NB4 (cell line): ENCODE data around the gene DUOXA2.

Experiments used
- MYC ChIP-seq: IDR thresholded peaks from 2 replicates; pipeline ENCODE4 v1.6.1; 2011; ENCODE audit warnings: low read depth, low read length
- POLR2A ChIP-seq: IDR thresholded peaks from 2 replicates; pipeline ENCODE4 v1.6.1; 2011; ENCODE audit warnings: mild to moderate bottlenecking; ENCODE audit not compliant: insufficient read length; ENCODE audit errors: extremely low read depth
- TF ChIP-seq, protein P1 (sequence below): IDR thresholded peaks from one replicate; pipeline ENCODE4 v1.5.1; 2012; ENCODE audit warnings: low read depth, low read length

GRCh38 chr15:45113380-45113990 lies 641 bp upstream of the DUOXA2 start:
- TF ChIP-seq, protein P1, sequence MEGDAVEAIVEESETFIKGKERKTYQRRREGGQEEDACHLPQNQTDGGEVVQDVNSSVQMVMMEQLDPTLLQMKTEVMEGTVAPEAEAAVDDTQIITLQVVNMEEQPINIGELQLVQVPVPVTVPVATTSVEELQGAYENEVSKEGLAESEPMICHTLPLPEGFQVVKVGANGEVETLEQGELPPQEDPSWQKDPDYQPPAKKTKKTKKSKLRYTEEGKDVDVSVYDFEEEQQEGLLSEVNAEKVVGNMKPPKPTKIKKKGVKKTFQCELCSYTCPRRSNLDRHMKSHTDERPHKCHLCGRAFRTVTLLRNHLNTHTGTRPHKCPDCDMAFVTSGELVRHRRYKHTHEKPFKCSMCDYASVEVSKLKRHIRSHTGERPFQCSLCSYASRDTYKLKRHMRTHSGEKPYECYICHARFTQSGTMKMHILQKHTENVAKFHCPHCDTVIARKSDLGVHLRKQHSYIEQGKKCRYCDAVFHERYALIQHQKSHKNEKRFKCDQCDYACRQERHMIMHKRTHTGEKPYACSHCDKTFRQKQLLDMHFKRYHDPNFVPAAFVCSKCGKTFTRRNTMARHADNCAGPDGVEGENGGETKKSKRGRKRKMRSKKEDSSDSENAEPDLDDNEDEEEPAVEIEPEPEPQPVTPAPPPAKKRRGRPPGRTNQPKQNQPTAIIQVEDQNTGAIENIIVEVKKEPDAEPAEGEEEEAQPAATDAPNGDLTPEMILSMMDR, result no peak
- no peak for TF ChIP-seq POLR2A
- no peak for TF ChIP-seq MYC
